ENCODE data around the gene SEC14L1.
A peak's percentile ranks its signal among the peaks of the same experiment; 100 is the strongest.

The SEC14L1 gene

DNA sequence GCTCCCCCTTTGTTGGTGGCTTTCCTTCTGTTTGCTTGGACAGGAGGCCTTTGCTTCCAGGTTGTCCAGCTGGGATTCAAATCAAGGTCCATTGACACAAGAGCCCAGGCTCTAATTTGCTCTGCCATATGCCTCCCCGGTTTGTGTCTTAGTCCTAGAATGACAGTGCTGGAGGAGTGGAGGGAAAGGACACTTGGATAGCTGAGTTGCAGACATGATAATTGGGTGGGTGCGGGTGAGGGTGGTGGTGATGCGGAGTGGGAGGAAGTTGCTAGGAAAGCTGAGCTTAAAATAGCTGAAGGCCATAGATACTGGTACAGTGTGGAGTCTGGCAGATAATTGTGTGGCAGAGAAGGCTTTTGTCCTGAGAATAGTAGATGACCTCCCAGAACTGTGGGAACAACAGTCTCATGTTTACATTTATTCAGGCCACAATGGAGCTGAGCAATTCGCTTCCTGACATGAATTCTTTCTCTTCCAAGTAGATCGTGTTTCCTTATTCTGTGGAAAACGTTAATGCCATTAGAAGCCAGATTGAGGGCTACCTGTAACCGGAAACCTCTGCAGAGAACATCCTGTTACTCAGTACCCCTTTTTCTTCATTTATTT, 23.8 kb downstream of the SEC14L1 start:
- peak; percentile 26 for DNase-seq

DNA sequence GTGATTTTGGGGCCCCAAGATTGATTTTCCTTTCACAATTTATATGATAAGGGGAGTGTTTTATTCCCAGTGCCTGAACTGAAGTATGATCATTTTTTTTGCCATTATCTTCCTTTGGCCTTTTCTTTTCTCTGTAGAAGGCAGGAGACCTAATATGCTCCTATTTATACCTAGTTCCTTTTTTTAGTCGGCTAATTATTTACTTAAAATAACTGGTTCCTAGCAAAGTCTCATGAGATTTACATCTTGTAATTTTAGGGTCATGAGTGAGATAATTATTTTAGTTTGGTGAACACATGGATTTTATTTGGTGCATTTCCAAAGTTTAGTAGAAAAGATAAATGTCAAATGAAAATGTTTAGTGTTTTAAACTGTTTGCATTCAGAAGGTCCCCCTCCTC, 24.8 kb downstream of the SEC14L1 start:
- no peak for DNase-seq

DNA sequence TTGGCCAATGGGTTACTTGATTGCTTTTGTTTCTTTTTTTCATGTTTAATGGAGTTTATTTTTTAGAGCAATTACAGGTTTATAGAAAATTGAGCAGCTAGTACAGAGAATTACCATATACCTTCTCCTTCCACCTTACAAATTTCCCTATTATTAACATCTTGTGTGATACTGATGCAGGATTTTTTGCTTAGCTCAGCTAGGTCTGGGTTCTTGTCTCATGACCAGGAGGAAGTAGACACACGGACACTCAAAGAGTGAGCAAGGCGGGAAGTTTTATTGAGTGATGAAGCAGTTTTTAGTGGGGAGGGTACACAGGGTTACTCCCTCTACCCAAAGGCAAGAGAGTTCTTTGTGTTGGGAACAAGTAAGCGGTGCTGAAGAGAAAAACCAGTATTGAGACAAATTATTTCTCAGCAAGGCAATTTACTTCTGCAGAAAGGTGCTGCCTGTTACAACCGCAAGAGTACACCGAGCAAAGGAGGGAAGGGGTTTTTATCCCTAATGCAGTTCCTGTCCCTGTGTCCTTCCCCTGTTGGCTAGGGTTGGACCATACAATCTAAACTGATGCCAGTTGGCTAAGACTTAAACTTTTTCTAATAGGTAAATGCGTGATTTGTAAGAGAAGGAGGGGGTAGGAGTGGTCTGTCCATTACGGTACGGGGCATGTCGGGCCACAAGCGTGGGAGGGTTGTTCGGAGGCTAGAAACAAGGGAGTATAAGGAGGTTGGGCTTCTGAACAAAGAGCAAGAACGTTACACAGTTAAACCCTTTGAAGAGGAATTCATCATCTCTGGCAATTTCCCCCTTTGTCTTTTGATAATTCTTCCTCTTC, 26.9 kb downstream of the SEC14L1 start:
- DNase-seq: no peak

DNA sequence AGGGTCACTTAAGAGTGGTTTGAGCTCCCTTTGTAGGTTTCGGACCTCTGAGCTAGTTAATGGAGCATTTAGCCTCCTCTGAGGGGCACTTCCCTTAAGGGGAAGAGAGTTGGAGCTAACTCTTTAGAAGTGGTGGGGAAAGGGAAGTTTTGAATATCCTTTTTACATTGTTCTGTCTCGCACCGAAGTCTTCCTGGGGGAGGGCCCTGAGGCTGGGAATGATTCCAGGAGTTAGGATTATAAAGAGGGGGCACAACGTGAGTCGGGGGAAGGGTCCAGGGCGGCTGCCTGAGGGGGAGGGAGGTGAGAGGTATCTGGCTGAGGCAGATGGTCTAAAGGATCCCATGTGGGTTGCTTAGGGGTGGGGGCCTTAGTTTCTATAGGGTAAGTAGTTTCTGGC, 32.3 kb downstream of the SEC14L1 start:
- no peak for DNase-seq

DNA sequence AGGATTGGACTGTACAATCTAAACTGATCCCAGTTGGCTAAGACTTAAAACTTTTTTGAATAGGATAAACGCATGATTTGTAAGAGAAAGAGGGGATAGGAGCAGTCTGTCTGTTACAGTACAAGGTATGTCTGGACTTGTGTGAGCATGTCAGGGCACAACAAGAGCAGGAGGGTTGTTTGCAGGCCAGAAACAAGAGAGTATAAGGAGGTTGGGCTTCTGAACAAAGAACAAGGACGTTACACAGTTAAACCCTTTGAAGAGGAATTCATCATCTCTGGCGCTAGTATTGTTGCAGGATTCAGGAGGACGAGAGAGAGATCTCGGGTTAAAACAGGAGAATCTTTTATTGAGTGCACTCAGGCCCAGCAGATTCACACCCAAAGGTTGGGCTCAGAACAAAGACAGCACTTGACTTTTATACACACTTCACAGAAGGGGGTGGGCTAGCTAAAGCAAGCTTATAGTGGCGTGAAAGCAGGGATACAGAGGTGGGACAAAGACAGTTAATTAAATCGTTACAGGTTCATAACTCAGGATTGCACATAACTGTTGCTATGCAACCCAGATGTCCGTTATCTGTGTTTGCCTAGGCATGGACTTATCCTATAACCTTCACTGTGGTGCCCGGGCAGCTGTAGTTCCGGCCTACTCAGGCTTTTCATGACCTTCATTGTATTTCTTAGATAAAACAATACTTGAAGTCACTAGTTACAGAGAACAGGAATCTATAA, 34.3 kb downstream of the SEC14L1 start:
- DNase-seq: no peak

DNA sequence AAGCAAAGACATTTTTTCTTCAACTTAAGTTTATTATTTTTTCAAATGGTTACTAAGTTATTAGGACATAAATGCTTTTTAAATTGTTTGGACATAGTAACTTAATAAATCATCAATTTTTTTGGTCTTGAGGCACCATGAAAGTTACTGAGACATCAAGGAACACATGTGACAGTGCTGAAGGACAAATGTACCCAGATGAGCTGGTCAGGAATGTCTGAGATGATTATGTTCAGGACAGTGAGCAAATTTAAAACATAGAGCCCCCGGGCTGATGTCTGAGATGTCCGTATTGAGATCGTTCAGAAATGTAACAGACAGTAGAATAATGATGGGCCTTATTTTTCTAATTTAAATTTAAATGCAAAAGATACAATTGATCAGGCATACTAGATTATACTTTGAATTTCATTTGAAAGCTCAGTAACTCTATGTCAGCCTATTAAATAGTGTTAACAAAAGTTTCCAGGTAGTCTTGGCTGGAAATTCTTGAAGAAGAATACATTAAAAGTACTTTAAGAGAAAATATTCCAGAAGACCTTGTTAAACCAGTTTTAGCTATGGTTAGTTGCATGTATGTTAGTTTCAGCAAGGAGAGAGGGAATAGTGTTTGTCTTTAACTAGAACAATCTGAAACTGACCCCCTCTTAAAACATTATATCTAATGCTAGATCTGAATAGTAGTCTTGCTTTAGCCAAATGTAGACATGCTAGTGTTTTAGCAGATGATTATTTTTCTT, 36.4 kb downstream of the SEC14L1 start:
- DNase-seq: no peak

DNA sequence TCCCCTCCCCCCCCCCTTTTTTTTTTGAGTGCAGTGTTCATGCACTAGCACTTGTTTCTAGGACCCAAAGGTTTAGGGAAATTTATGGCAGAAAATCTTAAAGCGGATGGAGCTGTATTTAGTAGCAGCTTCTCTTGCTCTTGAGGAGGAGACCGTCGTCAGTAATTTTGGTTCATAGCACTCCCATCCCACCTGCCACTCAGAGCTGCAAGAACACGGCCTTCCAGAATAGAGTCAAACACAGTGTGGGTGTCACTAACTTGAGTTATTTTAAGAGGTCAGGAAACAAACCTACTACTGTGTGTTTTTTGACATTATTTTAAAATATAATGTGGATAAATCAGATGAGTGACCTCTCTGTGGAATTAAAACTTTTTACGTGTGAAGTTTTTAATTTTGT, 37.3 kb downstream of the SEC14L1 start:
- DNase-seq: no peak

DNA sequence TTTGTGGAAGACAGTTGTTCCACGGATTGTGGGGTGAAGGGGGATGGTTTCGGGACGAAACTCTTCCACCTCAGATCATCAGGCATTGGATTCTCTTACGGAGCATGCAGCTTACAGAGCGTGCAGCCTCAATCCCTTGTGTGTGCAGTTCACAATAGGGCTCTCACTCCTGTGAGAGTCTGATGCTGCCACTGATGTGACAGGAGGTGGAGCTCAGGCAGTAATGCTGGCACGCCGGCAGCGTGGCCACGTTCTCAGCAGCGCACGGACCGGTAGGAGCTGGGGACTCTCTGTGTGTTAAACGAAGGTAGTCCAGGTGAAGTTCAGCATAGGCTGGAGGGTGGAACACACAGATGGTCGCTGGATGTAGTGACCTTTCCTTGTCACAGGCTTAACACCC, 37.8 kb downstream of the SEC14L1 start:
- no peak for DNase-seq

DNA sequence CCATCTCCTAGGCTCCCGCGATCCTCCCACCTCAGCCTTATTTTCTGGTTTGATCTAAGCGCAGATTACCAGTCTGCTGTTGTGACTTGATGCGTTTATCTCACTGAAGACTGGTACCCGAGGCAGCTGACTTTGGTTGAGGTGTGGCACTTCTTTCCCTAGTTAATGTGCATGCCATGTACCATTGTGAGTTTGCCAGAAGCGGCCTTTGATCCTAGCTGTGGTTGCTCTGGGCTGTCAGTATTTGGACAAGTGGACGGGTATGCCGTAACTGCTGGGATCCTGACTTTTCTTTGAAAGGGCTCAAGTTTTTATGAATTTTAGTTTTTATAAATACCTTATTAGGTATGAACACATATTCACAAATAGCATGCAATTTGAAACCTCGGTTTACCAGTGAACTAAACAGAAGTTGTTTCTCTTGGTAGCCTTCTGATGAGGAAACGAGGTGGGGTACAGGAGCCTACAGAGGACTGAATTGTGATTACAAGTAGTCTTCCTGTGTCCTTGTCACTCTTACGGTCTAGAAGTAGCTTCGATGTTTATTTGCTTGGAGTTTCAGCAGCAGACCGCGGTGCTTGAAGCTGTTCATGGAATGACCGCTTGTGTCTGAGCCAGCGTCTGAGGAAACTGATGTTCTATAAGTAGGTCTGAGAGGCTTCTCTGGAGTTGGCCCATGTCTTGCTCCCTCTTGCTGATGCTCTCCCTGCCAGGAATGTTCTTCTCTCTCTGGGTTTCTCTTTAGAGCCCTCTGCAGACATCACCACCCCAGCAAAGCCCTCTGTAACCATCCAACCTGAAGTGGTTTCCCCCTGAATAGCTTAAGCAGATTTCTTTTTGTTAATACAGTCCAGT, 40.0 kb downstream of the SEC14L1 start:
- no peak for DNase-seq

DNA sequence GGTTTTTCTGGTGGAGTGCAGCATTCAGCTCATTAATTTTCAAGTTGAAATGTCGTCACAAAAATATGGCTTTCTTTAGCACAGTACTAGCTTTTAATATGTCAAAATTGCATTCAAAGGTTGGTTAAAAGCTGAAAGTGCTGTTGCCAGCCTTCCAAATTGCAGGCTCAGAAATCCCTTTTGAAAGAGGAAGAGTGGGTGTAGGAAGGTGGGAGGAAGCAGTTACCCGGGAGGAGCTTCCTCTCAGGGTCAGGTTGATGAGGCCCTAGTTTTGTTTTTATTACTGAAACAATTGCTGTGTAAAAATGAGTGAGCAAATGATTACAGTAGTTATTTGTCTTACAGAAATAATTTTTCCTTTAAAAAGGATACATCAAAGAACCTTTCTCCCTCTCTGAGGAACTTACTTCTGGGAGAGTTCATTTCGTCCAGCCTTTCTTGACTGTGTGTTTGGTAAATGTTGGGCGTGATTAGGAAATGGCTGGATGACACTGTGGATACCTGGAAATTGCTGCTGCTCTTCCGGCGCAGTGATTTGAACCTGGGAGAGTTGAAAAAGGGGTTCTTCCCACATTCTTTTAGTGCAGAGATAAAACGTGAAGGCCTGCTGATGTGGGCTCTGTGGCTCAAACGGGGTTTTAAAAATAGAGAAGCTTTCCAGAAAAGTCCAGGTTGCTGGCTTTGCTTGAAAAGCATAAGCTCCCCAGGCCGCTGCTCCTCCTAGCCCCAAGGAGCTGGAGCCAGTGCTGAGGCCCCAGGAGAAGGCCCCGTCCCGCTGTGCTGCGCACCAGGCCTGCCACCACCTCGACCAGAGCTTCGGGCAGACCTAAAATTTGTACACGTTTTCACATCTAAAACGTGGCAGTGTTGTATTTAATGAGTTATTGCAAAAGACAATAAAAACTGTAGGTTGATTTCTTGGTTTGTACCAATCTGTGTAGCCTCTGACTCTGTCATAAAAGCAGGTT, 41.7 kb downstream of the SEC14L1 start:
- no peak for DNase-seq

DNA sequence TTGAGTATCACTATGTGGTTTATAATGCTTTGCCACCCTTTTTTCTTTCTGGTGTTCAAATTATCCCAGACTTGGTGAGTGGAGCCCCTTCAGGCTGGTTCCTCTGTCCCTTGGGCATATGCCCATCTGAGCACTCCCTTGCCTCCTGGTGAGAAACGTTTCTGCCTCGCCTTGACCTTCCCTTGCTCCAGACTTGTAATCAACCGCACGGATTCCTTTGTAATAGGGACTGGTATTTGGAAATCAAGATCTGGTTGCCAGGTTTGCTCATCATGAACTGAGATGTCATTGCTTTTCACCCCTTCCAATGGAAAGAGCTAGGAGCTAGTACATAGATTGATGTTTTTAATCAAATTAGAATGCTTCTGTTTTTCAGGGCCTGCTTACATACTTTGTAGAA, 43.7 kb downstream of the SEC14L1 start:
- no peak for DNase-seq

DNA sequence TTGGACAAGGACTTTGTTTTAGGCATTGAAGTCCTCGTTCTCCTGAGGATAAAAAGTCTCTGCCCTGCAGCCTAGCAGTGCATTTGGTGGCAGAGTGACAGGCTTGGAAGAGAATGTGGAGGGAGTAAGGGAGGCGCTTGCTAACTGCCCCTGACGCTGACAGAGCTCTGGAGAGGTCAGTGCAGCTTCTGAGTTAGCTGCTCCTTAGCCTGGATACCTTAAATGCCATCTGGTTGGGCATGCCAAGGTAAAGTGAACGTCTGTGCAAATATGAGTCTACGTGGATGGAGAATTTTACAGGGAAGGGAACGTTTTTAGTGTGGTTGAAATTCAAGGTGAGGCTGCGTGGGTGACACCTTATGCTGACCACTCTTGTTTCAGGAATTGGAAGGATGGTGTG, 44.4 kb downstream of the SEC14L1 start:
- no peak for DNase-seq

DNA sequence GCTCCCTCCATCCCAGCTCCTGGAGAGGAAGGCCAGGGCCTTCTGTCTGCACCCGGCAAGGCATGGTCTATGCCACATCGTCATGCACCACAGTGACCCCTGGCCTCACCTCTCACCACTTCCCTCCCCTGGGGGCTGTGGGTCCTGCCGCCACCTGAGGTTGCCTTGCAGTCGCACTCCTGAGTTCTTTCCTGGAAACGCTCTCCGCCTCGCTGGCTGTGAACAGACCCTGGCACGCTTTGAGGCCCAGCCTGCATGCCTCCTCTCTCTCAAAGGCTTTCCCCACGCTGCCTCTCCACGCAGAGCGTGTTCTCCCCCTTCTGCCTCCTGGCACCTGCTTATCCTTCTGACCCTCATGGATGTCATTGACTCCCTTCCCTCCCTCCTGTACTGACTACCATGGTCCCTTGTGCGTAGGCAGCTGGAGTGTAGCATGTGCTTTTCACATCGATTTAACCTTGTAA, 45.4 kb downstream of the SEC14L1 start:
- no peak for DNase-seq

DNA sequence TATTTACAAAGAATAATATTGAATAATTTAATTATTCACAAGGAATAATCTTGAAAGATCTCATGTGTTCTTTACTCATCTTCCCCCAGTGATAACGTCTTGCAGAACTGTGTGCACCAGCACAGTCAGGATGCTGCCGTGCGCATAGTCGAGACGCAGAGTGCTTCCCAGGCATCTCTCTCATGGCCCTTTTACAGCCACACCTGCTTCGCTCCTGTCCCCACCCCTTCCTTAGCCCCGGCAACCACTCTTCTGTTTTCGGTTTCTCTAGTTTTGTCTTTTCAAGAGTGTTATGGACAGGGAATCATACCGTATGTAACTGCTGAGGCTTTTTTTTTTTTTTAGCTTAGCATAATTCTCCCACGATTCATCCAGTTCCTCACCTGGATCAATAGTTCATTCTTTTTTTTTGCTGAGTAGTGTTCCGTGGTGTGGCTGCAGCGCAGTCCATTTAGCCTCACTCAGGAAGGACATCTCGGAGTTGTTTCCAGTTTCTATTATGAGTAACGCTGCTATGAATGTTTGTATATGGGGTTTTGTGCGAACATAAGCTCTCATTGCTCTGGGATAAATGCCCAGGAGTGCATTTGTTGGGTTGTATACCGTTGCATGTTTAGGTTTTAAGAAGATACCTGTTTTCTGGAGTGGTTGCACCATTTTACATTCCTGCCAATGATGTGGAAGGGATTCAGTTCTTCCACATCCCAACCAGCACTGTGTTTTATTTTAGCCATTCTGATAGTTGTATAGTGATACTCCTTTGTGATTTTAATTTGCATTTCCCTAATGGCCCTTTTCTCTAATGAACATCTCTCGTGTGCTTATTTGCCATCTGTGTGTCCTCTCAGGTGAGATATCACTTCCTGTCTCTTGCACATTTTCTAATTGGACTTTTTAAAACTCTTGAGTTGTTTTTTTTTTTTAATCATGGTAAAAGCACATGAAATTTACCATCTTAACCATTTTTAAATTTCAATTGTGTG, 47.6 kb downstream of the SEC14L1 start:
- peak; percentile 28 for DNase-seq

DNA sequence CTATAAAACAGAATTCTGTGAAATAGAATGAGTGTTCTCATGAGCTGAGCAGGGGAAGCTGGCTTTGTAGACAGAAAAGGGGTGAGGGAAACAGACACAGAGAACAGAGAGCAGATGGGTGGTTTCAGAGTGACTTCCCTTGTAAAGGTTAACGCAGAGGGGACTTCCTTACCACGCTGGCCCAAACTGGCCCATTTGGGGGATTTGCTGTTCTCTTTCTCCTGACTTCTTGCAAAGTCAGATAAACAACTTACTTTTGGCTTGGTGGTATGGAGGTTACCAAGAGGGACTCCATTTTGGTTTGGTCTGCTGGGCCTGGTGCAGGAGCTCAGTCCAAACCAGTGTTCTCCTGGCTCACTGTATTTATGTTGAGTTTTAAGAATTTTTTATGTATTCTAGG, 48.4 kb downstream of the SEC14L1 start:
- DNase-seq: no peak

DNA sequence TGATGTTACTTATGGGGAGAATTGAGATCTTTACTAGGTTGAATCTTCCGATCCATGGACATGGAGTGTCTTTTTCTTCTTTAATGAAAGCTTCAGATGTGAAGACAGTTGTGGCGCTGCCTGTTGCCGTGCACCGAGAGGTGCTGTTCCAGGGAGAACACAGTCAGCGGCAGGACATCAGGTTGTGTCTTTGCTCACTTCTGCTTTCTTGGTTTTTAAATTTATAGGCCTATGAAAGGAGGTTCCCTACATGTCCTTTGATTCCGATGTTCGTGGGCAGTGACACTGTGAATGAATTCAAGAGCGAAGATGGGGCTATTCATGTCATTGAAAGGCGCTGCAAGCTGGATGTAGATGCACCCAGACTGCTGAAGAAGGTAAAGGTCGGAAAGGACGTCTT, 49.8 kb downstream of the SEC14L1 start:
- DNase-seq: no peak

DNA sequence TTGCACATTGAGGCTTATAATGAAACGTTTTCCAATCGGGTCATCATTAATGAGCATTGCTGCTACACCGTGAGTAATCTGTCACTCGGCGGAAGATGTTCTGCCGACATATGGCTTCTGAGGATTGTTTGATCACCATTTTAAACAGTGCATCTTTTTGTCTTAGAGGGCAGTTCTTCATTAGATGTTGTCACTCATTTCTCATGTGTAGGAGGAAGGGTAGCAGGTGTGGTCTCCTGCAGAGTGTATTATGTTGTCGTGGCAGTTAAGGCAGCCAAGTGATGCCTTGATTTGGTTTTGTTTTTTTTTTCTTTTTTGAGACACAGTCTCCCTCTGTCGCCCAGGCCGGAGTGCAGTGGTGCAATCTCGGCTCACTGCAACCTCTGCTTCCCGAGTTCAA, 50.5 kb downstream of the SEC14L1 start:
- peak; percentile 90 for DNase-seq

DNA sequence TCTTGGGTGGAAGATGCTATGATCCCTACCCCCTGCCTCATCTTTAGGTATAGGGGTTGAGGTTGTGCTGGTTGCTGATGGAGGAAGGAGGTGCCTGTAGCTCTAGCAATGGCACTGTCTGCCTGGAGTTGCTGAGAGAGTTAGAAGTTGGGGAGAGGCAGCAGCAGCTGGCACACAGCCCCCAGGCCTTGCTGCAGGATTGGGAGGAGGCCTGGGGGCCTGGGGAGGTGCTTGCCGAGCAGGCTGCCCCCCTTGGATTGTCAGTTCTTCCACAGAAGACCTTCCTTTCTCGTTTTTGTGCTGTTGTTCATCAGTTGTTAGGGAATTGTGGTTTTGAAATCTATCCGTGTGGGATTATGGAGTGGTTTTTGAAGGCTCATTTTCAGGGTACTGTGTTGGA, 52.9 kb downstream of the SEC14L1 start:
- DNase-seq: no peak

DNA sequence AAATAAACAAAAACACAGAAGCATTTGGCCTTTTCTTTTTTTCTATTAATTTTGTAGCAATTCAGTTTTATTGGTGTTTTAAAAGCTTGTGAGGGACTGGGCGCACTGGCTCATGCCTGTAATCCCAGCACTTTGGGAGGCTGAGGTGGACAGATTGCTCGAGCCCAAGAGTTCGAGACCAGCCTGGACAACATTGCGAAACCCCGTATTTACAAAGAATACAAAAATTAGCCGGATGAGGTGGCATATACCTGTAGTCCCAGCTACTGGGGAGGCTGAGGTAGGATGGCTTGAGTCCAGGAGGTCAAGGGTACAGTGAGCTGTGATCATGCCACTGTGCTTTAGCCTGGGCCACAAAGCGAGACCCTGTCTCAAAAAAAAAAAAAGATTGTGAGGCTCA, 53.4 kb downstream of the SEC14L1 start:
- DNase-seq: no peak

DNA sequence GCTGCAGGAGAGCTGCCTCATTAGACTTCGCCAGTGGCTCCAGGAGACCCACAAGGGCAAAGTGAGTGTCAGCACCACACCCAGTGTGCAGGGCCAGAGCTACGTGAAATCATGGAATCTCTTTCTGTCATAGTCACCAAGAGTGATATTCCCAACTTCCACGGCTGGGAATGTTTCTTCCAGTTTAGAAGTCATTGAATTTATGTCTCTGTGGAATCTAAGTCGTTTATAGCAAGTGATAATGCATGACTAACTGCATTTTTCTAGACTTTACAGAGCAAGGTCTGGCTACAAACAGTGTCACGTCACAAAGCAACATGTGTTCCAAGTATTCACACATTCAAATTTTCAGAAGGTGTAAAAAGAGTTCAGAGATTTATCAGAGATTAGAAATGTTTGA, 55.5 kb downstream of the SEC14L1 start:
- no peak for DNase-seq

Measured in NCI-H2171 treated with DMSO at 0.1 percent for 48 hours (cell line).